Uterus (tissue), 4 donors: ENCODE data around the gene CRABP1. TPM values are rescaled to one million over a fixed set of nuclear protein-coding genes. Genes with fewer than 3 reads are reported as not detected.
A peak's percentile ranks its signal among the peaks of the same experiment; 100 is the strongest.

Source experiments
- DNase-seq, 2 donors: peaks; one replicate each; pipeline ENCODE4 v3.0.0-alpha.2; 2019 to 2020
- H3K27ac ChIP-seq, 2 donors: fragments of 200-600 bp; sonication (generic); 1 replicate in 1 of 2; 2 replicates in 1 of 2; pipeline ENCODE4 v1.5.1; 2016 to 2018
- H3K27me3 ChIP-seq, 2 donors: fragments of 200-600 bp; sonication (generic); one replicate each; pipeline ENCODE4 v1.5.1; 2018 to 2019; ENCODE audit warnings: control low read depth in 1 of 2
- H3K36me3 ChIP-seq, 2 donors: fragments of 200-600 bp; sonication (generic); one replicate each; pipeline ENCODE4 v1.5.1; 2019; ENCODE audit warnings: control low read depth in 1 of 2
- H3K4me1 ChIP-seq, 2 donors: fragments of 200-600 bp; sonication (generic); one replicate each; pipeline ENCODE4 v1.5.1; 2018 to 2019; ENCODE audit warnings: control low read depth in 1 of 2
- H3K4me3 ChIP-seq, 2 donors: fragments of 200-600 bp; sonication (generic); 1 replicate in 1 of 2; 2 replicates in 1 of 2; pipeline ENCODE4 v1.5.1; 2018 to 2019; ENCODE audit warnings: mild to moderate bottlenecking in 1 of 2
- H3K9me3 ChIP-seq, 2 donors: fragments of 200-600 bp; sonication (generic); one replicate each; pipeline ENCODE4 v1.5.1; 2019; ENCODE audit warnings: control low read depth in 1 of 2
- CTCF ChIP-seq, 4 experiments: fragments of 200-600 bp in 2 of 4; fragments of 450-650 bp in 2 of 4; sonication (generic) in 2 of 4; IDR thresholded peaks; one replicate each; pipeline ENCODE4 v1.5.1; 2016 to 2019; ENCODE audit warnings: antibody characterized with exemption in 4 of 4, mild to moderate bottlenecking in 2 of 4, moderate library complexity in 1 of 4
- POLR2A ChIP-seq, 2 donors: fragments of 450-650 bp; IDR thresholded peaks; one replicate each; pipeline ENCODE4 v1.6.1; 2016; ENCODE audit warnings: antibody characterized with exemption in 2 of 2, mild to moderate bottlenecking in 1 of 2, moderate library complexity in 1 of 2
- intact Hi-C: fragments of 100-400 bp; cut with DNase I; formaldehyde crosslinking; loops from one replicate; pipeline ENCODE4 v1.15.1; 2023; ENCODE audit warnings: low total_unique reads
- total RNA-seq, 4 donors: library from RNA; depleted of rRNA in 3 of 4; stranded (reverse); fragments of >200 nt in 3 of 4; gene quantifications; one replicate each; pipeline versions ENCODE4 v1.1.0 to v1.2.4, GENCODE V29; 2014 to 2023
- donor health status: DM: yes; HTN: yes; CAD: no.

The CRABP1 gene
- total RNA-seq, 4 donors from 2014 or later: 3.4 TPM; not detected in 3

- intact Hi-C loops: no loop called here
- Histone ChIP-seq H3K27me3 (no peaks in the 10 kb centered on the region), H3K27ac (no peak overlapping the region)
Measured at GRCh38 chr15:78307976-78308375, 32.2 kb upstream of the CRABP1 start.

GRCh38 chr15:78308422-78309032 lies 31.6 kb upstream of the CRABP1 start:
- no peak for DNase-seq

More at GRCh38 chr15:78307976-78308375, 32.2 kb upstream of the CRABP1 start:
- H3K4me3 ChIP-seq: no peak overlapping the region
- TF ChIP-seq CTCF (IDR thresholded peaks at IDR 0.05) (no peak), POLR2A (IDR thresholded peaks at IDR 0.05) (no peak)
- DNase-seq: no peak
- no peaks in the 10 kb centered on the region for H3K36me3 ChIP-seq
- no peaks in the 10 kb centered on the region for H3K4me1 ChIP-seq
- H3K9me3 ChIP-seq: no peaks in the 10 kb centered on the region

GRCh38 chr15:78311292-78311691 lies 28.9 kb upstream of the CRABP1 start:
- no peak overlapping the region for H3K4me3 ChIP-seq
- intact Hi-C loops: no loop called here
- no peaks in the 10 kb centered on the region for H3K27me3 ChIP-seq
- no peak overlapping the region for H3K27ac ChIP-seq
- TF ChIP-seq CTCF (IDR thresholded peaks at IDR 0.05): no peak
- no peak for TF ChIP-seq POLR2A (IDR thresholded peaks at IDR 0.05)
- H3K4me1 ChIP-seq: no peaks in the 10 kb centered on the region
- DNase-seq: no peak
- H3K9me3 ChIP-seq: no peaks in the 10 kb centered on the region
- H3K36me3 ChIP-seq: no peaks in the 10 kb centered on the region

More at GRCh38 chr15:78308422-78309032, 31.6 kb upstream of the CRABP1 start:
- Histone ChIP-seq H3K36me3 (no peaks in the 10 kb centered on the region), H3K27me3 (no peaks in the 10 kb centered on the region), H3K9me3 (no peaks in the 10 kb centered on the region), H3K4me3 (no peak overlapping the region), H3K27ac (no peak overlapping the region), H3K4me1 (no peaks in the 10 kb centered on the region)
- TF ChIP-seq CTCF (IDR thresholded peaks at IDR 0.05) (peak; percentile 15 to 59 (median 32)), POLR2A (IDR thresholded peaks at IDR 0.05) (no peak)
- intact Hi-C loops: no loop called here

DNA sequence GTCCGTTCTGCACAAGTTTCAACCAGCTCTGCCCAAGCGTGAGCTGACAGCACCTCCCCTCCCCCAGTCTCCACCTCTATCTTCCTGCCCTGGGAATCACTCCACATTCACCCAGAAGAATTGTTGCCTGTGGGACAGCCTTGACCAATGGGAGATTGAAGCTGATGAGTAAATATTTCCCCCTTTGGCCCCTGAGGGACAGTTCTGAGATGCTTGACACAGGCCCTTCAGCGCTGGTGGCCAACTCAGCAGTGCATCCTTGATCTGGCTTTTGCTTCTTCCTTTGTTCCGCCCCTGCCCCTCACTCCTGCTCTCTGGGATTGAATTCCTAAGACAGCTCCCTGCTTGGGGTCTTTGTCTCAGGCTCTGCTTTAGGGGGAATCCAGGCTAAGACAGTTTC lies 27.6 kb upstream of the CRABP1 start:
- H3K36me3 ChIP-seq: no peaks in the 10 kb centered on the region
- H3K27me3 ChIP-seq: no peaks in the 10 kb centered on the region
- TF ChIP-seq CTCF (IDR thresholded peaks at IDR 0.05): no peak
- no peak for TF ChIP-seq POLR2A (IDR thresholded peaks at IDR 0.05)
- no peak overlapping the region for H3K27ac ChIP-seq
- intact Hi-C loops: no loop called here
- no peak overlapping the region for H3K4me3 ChIP-seq
- no peaks in the 10 kb centered on the region for H3K9me3 ChIP-seq
- no peak for DNase-seq
- H3K4me1 ChIP-seq: no peaks in the 10 kb centered on the region

- Histone ChIP-seq H3K4me3 (no peak overlapping the region), H3K4me1 (no peaks in the 10 kb centered on the region), H3K36me3 (no peaks in the 10 kb centered on the region), H3K27me3 (no peaks in the 10 kb centered on the region), H3K27ac (no peak overlapping the region), H3K9me3 (no peaks in the 10 kb centered on the region)
- intact Hi-C loops: no loop called here
- TF ChIP-seq CTCF (IDR thresholded peaks at IDR 0.05) (no peak), POLR2A (IDR thresholded peaks at IDR 0.05) (no peak)
- no peak for DNase-seq
Measured at GRCh38 chr15:78312957-78313356, 27.2 kb upstream of the CRABP1 start.
